Fibroblast of lung (primary cell): ENCODE data around the gene PEF1. TPM values are rescaled to one million over a fixed set of nuclear protein-coding genes. Genes with fewer than 3 reads are reported as not detected.

Experiments used
- DNase-seq, 2 donors: peaks; one replicate each; pipeline versions ENCODE4 v3.0.0 to v3.0.0-alpha.2; 2010; ENCODE audit warnings: low read depth in 2 of 2
- H2AFZ ChIP-seq: 2 replicates; pipeline ENCODE4 v1.5.1; 2012; ENCODE audit warnings: low read length, control low read depth, inconsistent platforms
- H3K27ac ChIP-seq: 2 replicates; pipeline ENCODE4 v1.5.1; 2011; ENCODE audit warnings: low read length, control low read depth; ENCODE audit not compliant: insufficient read depth
- H3K27me3 ChIP-seq: 2 replicates; pipeline ENCODE4 v1.5.1; 2011; ENCODE audit warnings: mild to moderate bottlenecking, low read length; ENCODE audit not compliant: control insufficient read depth, insufficient read depth
- H3K36me3 ChIP-seq: 2 replicates; pipeline ENCODE4 v1.5.1; 2011; ENCODE audit warnings: low read length; ENCODE audit not compliant: control insufficient read depth, insufficient read depth
- H3K4me1 ChIP-seq: 2 replicates; pipeline ENCODE4 v1.5.1; 2011; ENCODE audit warnings: low read length; ENCODE audit not compliant: control insufficient read depth, insufficient read depth; ENCODE audit errors: extremely low read depth
- H3K4me2 ChIP-seq: 2 replicates; pipeline ENCODE4 v1.5.1; 2011; ENCODE audit warnings: low read length, control low read depth; ENCODE audit not compliant: insufficient read depth; ENCODE audit errors: extremely low read depth
- H3K4me3 ChIP-seq, 4 experiments: fragments of 200-600 bp in 1 of 4; sonication (generic) in 1 of 4; replicated peaks in 1 of 4; 2 replicates each; pipeline ENCODE4 v1.5.1; 2011 to 2016; ENCODE audit warnings: low read length in 4 of 4, low read depth in 3 of 4, mild to moderate bottlenecking in 3 of 4, control low read depth in 2 of 4, inconsistent platforms in 1 of 4, mixed read lengths in 1 of 4; ENCODE audit not compliant: insufficient read depth in 1 of 4; ENCODE audit errors: control extremely low read depth in 1 of 4
- H3K79me2 ChIP-seq: 2 replicates; pipeline ENCODE4 v1.5.1; 2012; ENCODE audit warnings: mild to moderate bottlenecking, low read length, inconsistent platforms; ENCODE audit not compliant: control insufficient read depth, insufficient read depth
- H3K9ac ChIP-seq: 2 replicates; pipeline ENCODE4 v1.5.1; 2011; ENCODE audit warnings: mild to moderate bottlenecking, low read length, control low read depth; ENCODE audit not compliant: insufficient read depth
- H3K9me3 ChIP-seq: 2 replicates; pipeline ENCODE4 v1.5.1; 2012; ENCODE audit warnings: low read depth, low read length; ENCODE audit not compliant: control insufficient read depth, insufficient read depth
- H4K20me1 ChIP-seq: 2 replicates; pipeline ENCODE4 v1.5.1; 2011; ENCODE audit warnings: low read length; ENCODE audit not compliant: control insufficient read depth, insufficient read depth; ENCODE audit errors: extremely low read depth
- CTCF ChIP-seq, 2 donors: IDR thresholded peaks in 1 of 2; conservative IDR thresholded peaks in 1 of 2; 1 replicate in 1 of 2; 2 replicates in 1 of 2; pipeline ENCODE4 v1.5.1; 2011 to 2012; ENCODE audit warnings: low read length in 2 of 2, control low read depth in 1 of 2, inconsistent platforms in 1 of 2, low read depth in 1 of 2, mild to moderate bottlenecking in 1 of 2
- EZH2 ChIP-seq: IDR thresholded peaks from 2 replicates; pipeline ENCODE4 v1.5.1; 2012; ENCODE audit warnings: low read length, control low read depth, mild to moderate bottlenecking; ENCODE audit errors: missing control alignments
- polyA plus RNA-seq, 2 donors: library from polyadenylated mRNA; depleted of rRNA in 1 of 2; stranded (reverse) in 1 of 2; unstranded in 1 of 2; fragments of >200 nt; gene quantifications; 2 replicates each; pipeline ENCODE4 v1.2.1, GENCODE V29; 2011 to 2012; ENCODE audit warnings: missing spikeins in 1 of 2
- total RNA-seq: library from RNA; depleted of rRNA; stranded (reverse); fragments of >200 nt; gene quantifications from 2 replicates; pipeline ENCODE4 v1.2.1, GENCODE V29; 2014

Gene PEF1
- total and polyA plus RNA-seq, 2 donors (not counting 1 experiment from before 2014, with no cell fraction given), result 72.9 to 78.1 TPM

GRCh38 chr1:31677949-31678348 lies 33.3 kb upstream of the PEF1 start:
- Histone ChIP-seq H3K27me3 (no peaks in the 10 kb centered on the region), H3K79me2 (no peaks in the 10 kb centered on the region), H4K20me1 (no peaks in the 10 kb centered on the region), H3K4me2 (no peak overlapping the region), H3K9me3 (no peaks in the 10 kb centered on the region), H3K9ac (no peak overlapping the region), H3K36me3 (peaks cover 25% of the 10 kb centered on the region), H3K27ac (no peak overlapping the region), H3K4me1 (no peaks in the 10 kb centered on the region), H3K4me3 (no peak overlapping the region), H2AFZ (no peak overlapping the region)
- no peak for DNase-seq
- TF ChIP-seq EZH2, result no peak
- TF ChIP-seq CTCF (conservative IDR thresholded peaks at IDR 0.05 in 1 of 2, IDR thresholded peaks at IDR 0.05 in 1 of 2; ENCODE audit: low read depth in 1 of 2, low read length in 2 of 2), result no peak

- Histone ChIP-seq H3K9ac (no peak overlapping the region), H4K20me1 (no peaks in the 10 kb centered on the region), H3K4me2 (no peak overlapping the region), H2AFZ (no peak overlapping the region), H3K27me3 (no peaks in the 10 kb centered on the region), H3K79me2 (no peaks in the 10 kb centered on the region), H3K4me1 (no peaks in the 10 kb centered on the region), H3K27ac (no peak overlapping the region), H3K9me3 (no peaks in the 10 kb centered on the region), H3K36me3 (peaks cover 24% of the 10 kb centered on the region), H3K4me3 (no peak overlapping the region)
- DNase-seq, result no peak
- TF ChIP-seq CTCF (conservative IDR thresholded peaks at IDR 0.05 in 1 of 2, IDR thresholded peaks at IDR 0.05 in 1 of 2; ENCODE audit: low read depth in 1 of 2, low read length in 2 of 2) (no peak), EZH2 (no peak)
Measured at GRCh38 chr1:31677401-31677800, 32.7 kb upstream of the PEF1 start.

- Histone ChIP-seq H3K36me3 (peaks cover 25% of the 10 kb centered on the region), H4K20me1 (no peaks in the 10 kb centered on the region), H3K79me2 (no peaks in the 10 kb centered on the region), H2AFZ (no peak overlapping the region), H3K9me3 (no peaks in the 10 kb centered on the region), H3K27ac (no peak overlapping the region), H3K9ac (no peak overlapping the region), H3K4me2 (no peak overlapping the region), H3K4me3 (no peak overlapping the region), H3K27me3 (no peaks in the 10 kb centered on the region), H3K4me1 (no peaks in the 10 kb centered on the region)
- TF ChIP-seq EZH2 (no peak), CTCF (conservative IDR thresholded peaks at IDR 0.05 in 1 of 2, IDR thresholded peaks at IDR 0.05 in 1 of 2; ENCODE audit: low read depth in 1 of 2, low read length in 2 of 2) (no peak)
- no peak for DNase-seq
Measured at GRCh38 chr1:31675756-31676155, 31.1 kb upstream of the PEF1 start.
